Stimulated activated CD4-positive, alpha-beta T cell treated with anti-CD3 and anti-CD28 coated beads, Interleukin-12 subunit alpha, Interleukin-12 subunit beta, amount 100 ng/mL, for 24 hours (primary cell): ENCODE data around the gene SLC35F6.

ENCODE experiments used
- DNase-seq, 2 experiments: peaks; one replicate each; pipeline ENCODE4 v3.0.0-alpha.2; 2020; ENCODE audit warnings: low read depth in 2 of 2

Gene SLC35F6

DNA sequence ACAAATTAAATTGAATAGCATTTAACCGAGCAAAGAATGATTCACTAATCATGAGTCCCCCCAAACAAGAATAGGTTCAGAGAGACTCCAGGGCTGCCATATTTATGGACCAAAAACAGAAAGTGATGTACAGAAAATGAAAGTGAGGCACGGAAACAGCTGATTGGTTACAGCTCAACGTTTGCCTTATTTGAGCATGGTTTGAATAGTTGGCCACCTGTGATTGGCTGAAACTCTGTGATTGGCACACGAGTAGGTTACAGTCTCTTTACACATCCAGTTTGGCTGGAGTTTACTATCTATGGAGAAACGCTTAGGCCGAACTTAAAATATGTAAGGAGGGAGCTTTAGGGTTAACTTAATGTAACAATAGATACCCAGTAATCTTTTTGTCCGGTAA lies 56.8 kb downstream of the SLC35F6 start:
- DNase-seq: no peak

- no peak for DNase-seq
Measured at GRCh38 chr2:26822877-26823276, 58.8 kb downstream of the SLC35F6 start.
